ENCODE results near the gene OGFOD1.

GRCh38 chr16:56409195-56409594 lies 42.2 kb upstream of the OGFOD1 start:
- TF ChIP-seq EZH2phosphoT487 (IDR thresholded peaks at IDR 0.05; ENCODE audit: borderline replicate concordance) (no peak), CTCF (conservative IDR thresholded peaks at IDR 0.05; ENCODE audit: low read length) (no peak)

Measured in Loucy (cell line).